Measurements from ENCODE around the gene ASB14. TPM values are rescaled to one million over a fixed set of nuclear protein-coding genes. Genes with fewer than 3 reads are reported as not detected.

ASB14 gene
- total and polyA plus RNA-seq, 4 donors, result 0.21 TPM; not detected in 3

GRCh38 chr3:57234613-57235575, 57.6 kb downstream of the ASB14 start:
- H3K27ac ChIP-seq (ENCODE audit: low read depth in 1 of 2, low read length in 2 of 2), result no peak overlapping the region
- H3K27me3 ChIP-seq (ENCODE audit: control insufficient read depth in 4 of 4, insufficient read depth in 4 of 4, low read length in 3 of 4), result no peaks in the 10 kb centered on the region
- TF ChIP-seq TAF1 (conservative IDR thresholded peaks at IDR 0.05) (no peak), HNF4A (conservative IDR thresholded peaks at IDR 0.05) (no peak), YY1 (IDR thresholded peaks at IDR 0.05) (no peak), RAD21 (IDR thresholded peaks at IDR 0.05) (no peak), ATF3 (IDR thresholded peaks at IDR 0.05) (no peak), GABPA (IDR thresholded peaks at IDR 0.05 in 1 of 2, conservative IDR thresholded peaks at IDR 0.05 in 1 of 2) (no peak), REST (IDR thresholded peaks at IDR 0.05) (no peak), SP1 (IDR thresholded peaks at IDR 0.05) (no peak), EGR1 (IDR thresholded peaks at IDR 0.05; ENCODE audit: low read depth in 2 of 2) (no peak), JUND (IDR thresholded peaks at IDR 0.05) (no peak)
- H3K36me3 ChIP-seq (ENCODE audit: control insufficient read depth in 4 of 4, insufficient read depth in 3 of 4, low read depth in 1 of 4, low read length in 3 of 4), result peaks cover 2 to 14% (median 9%) of the 10 kb centered on the region in 4 donors
- no peak overlapping the region for H3K4me3 ChIP-seq (ENCODE audit: low read depth in 1 of 3, low read length in 3 of 3)
- 92% methylated on average over 13 of the region's 13 CpGs for WGBS
- no peak for DNase-seq (ENCODE audit: low spot score)
- H3K9me3 ChIP-seq (ENCODE audit: control insufficient read depth in 4 of 4, low read length in 3 of 4), result no peaks in the 10 kb centered on the region
- H3K4me1 ChIP-seq (ENCODE audit: control insufficient read depth in 4 of 4, insufficient read depth in 4 of 4, low read length in 3 of 4), result no peaks in the 10 kb centered on the region
- H3K9ac ChIP-seq (ENCODE audit: low read depth in 1 of 2, low read length in 2 of 2), result no peak overlapping the region

GRCh38 chr3:57233799-57234198, 58.7 kb downstream of the ASB14 start:
- no peak for TF ChIP-seq SP1 (IDR thresholded peaks at IDR 0.05)
- no peak for TF ChIP-seq EGR1 (IDR thresholded peaks at IDR 0.05; ENCODE audit: low read depth in 2 of 2)
- no peak for TF ChIP-seq ZBTB33 (IDR thresholded peaks at IDR 0.05)
- TF ChIP-seq REST (IDR thresholded peaks at IDR 0.05), result no peak
- TF ChIP-seq TAF1 (conservative IDR thresholded peaks at IDR 0.05), result no peak
- TF ChIP-seq RXRA (IDR thresholded peaks at IDR 0.05), result no peak
- no peak for TF ChIP-seq JUND (IDR thresholded peaks at IDR 0.05)
- TF ChIP-seq FOXA1 (IDR thresholded peaks at IDR 0.05), result no peak
- TF ChIP-seq ATF3 (IDR thresholded peaks at IDR 0.05), result no peak
- TF ChIP-seq HNF4A (conservative IDR thresholded peaks at IDR 0.05), result no peak
- no peak for TF ChIP-seq NR2F2 (IDR thresholded peaks at IDR 0.05)
- no peak for TF ChIP-seq MAX (IDR thresholded peaks at IDR 0.05)
- no peak for TF ChIP-seq RAD21 (IDR thresholded peaks at IDR 0.05)
- no peak for TF ChIP-seq GABPA (IDR thresholded peaks at IDR 0.05 in 1 of 2, conservative IDR thresholded peaks at IDR 0.05 in 1 of 2)
- TF ChIP-seq CTCF (IDR thresholded peaks at IDR 0.05; ENCODE audit: low read depth, low read length, missing input control), result no peak
- TF ChIP-seq YY1 (IDR thresholded peaks at IDR 0.05), result no peak
- TF ChIP-seq FOXA2 (IDR thresholded peaks at IDR 0.05), result no peak
- no peak for TF ChIP-seq HNF4G (IDR thresholded peaks at IDR 0.05)
- no peak overlapping the region for H3K27ac ChIP-seq (ENCODE audit: low read depth in 1 of 2, low read length in 2 of 2)
- no peak overlapping the region for H3K4me3 ChIP-seq (ENCODE audit: low read depth in 1 of 3, low read length in 3 of 3)
- H3K36me3 ChIP-seq (ENCODE audit: control insufficient read depth in 4 of 4, insufficient read depth in 3 of 4, low read depth in 1 of 4, low read length in 3 of 4), result peaks cover 2 to 12% (median 5%) of the 10 kb centered on the region in 4 donors
- no peak overlapping the region for H3K9ac ChIP-seq (ENCODE audit: low read depth in 1 of 2, low read length in 2 of 2)
- no peaks in the 10 kb centered on the region for H3K27me3 ChIP-seq (ENCODE audit: control insufficient read depth in 4 of 4, insufficient read depth in 4 of 4, low read length in 3 of 4)
- 95% methylated on average over 2 of the region's 2 CpGs for WGBS
- no peak for DNase-seq (ENCODE audit: low spot score)
- H3K9me3 ChIP-seq (ENCODE audit: control insufficient read depth in 4 of 4, low read length in 3 of 4), result no peaks in the 10 kb centered on the region
- peaks cover 0 to 7% (median 7%) of the 10 kb centered on the region in 4 donors for H3K4me1 ChIP-seq (ENCODE audit: control insufficient read depth in 4 of 4, insufficient read depth in 4 of 4, low read length in 3 of 4)
